NCI-H524 (cell line): ENCODE measurements around the gene KIZ.

Source experiments
- DNase-seq, 2 experiments: peaks; one replicate each; lab custom pipeline; 2025; lab: John Stamatoyannopoulos, UW

Gene KIZ

DNA sequence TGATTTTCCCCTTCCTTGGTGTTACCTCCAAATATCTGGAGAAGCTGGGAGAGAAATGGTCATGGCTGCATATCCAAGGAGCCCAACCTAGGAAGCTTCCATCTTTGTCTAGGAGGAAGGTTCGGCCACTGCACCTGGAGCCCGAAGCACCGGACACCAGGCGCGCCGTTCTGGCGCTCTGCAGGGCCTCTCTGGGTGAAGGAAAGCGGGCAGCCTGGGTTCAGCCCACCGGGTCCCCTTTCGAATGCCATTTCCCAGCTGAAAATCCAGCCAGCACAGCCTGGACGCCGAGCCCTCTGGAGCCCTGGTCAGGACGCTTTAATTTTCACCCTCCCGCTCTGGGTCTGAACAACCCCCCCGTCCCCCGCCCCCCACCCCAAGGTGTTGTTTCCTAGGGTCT lies 21.0 kb upstream of the KIZ start:
- DNase-seq = no peak

DNA sequence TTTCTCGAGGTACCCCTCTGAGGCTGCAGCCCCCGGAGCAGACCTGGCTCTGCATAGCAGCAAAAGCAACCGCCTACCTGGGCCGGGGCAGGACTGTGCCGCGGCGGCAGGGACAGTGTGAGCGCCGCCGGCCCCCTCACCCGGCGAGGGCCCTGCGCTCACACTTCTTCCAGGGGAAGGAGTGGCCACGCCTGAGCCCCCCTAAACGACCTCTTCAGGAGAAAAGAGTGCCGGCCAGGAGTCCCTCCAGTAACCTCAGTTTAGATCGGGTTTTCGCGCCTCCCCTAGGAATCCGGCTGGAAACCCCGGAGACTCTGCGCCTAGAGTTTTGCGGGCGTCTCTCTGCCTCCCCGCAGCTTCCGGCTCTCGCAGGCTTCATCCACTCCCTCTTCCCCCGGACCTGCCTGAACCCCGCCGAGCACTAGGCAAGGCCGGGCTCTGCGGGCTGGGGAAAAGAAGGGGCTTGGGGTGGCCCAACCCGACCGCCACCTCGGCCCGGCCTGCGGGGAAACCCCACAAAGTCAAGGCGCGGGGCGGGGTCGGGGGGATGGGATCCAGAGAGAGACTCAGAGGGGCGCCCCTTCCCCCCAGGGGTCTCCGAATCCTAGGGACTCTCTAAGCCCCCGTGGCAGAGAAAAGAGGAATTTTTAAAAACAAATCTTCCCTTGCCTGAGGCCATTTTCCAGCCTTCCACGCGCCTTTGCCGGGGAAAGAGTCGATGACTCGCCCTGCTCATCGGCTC lies 20.3 kb upstream of the KIZ start:
- peak; percentile 9 to 18 for DNase-seq

DNA sequence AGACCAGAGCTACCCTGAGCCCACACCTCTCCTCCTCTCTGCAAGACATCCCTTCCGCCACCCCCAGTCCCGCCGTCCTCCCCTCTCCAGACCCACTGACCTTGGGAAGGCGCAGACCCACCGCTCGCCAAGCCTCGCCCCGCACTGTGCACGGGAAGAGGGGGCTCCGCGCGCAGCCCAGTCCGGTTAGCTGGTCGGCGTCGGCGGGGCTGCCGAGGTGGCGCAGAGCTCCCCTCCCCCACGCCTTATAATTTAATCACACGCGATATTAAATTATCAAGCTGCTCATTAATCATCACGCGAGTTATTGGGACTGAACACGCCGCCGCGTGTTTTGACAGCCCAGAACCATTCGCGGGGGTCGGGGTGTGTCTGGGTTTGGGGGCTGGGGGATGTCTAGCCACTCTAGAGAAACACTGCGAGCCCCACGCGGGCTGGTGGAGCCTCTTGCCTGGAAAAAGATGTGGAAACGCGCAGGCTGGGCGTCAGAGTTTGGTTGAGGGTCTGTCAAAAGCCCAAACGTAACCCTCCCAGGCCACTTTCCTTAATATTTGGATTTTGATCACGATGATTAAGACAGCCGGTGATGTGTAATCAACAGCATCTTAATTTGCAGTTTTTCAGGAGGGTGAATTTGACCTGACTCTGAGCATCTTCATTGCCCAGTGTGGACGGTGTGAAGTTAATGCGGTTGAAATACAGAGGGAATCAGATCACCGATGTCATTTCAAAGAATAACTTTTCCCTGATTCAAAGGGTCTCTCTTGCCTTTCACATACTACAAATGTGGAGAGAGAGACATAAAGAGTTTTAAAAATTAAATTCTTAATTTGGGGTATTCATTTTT lies 19.5 kb upstream of the KIZ start, which contains the start of gene LINC00237:
Gene LINC00237, minus strand, starts transcription at position 188 of the 847 bp plus-strand sequence.
- DNase-seq = peak in 1 of 2 experiments; percentile 26

DNA sequence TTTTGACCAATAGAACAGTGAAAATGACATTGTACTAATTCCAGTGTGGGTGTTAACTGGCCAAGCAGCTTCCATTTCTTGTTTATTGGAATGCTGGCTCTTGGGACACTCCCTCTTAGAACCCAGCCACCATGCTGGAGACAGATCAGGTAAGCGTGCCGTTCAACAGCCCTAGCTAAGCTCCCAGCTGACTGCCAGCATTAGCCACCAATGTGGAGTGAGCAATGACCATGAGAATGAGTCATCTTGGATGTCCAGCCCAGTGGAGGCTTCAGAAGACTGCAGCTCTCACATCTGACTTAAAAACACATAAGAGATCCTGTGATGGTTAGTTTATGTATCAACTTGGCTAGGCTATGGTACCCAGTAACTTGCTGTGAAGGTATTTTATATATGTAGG lies 16.7 kb upstream of the KIZ start:
- DNase-seq = no peak

DNA sequence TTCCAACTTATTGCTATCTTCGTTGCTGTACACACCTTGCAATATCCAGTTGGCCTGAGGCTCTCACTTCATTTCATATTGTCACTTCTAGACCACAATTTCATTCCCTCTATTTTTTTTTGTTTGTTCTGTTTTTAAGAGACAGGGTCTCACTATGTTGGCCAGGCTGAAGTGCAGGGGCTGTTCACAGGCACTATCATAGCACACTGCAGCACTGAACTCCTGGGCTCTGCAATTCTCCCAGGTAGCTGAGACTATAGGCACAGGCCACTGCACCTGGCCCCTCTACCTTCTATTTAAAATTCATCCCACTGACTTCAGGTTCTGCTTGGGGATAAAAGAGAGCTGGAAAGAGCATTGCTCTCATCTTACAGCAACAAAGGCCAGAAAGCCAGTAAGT lies 15.1 kb upstream of the KIZ start:
- DNase-seq = no peak

DNA sequence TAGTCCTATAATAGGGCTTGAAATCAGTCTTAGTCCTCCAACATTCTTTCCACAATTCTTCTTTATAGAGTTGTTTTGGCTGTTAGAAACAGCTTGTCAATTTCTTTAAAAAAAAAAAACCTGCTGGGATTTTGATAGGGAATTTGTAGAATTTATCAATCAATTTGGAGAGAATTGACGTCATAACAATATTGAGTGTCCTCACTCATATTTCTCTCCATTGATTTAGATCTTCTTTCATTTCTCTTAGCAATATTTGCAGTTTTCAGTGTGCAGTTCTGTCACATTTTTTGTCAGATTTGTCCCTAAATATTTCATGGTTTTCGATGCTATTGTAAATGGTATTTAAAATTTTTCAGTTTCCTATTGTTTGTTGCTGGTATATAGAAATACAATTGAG lies 14.5 kb upstream of the KIZ start:
- no peak for DNase-seq

DNA sequence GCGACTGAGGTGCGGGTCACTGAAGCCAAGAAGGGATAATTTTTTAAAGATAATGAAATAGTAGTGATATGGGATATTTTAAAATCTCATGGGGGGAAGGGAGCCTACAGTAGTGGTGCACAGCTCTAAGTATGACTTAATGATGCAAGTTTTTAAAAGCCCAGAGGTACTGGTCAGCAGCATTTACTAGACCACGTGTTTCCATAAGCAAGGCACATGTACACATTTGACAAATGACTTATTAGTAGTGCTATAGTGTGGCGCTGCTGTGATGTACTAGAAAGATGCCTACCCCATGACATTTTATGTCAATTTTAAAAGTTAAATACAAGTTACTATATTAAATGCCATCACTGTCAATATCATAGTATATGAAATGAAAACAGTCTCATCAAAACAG lies 12.2 kb upstream of the KIZ start:
- no peak for DNase-seq

DNA sequence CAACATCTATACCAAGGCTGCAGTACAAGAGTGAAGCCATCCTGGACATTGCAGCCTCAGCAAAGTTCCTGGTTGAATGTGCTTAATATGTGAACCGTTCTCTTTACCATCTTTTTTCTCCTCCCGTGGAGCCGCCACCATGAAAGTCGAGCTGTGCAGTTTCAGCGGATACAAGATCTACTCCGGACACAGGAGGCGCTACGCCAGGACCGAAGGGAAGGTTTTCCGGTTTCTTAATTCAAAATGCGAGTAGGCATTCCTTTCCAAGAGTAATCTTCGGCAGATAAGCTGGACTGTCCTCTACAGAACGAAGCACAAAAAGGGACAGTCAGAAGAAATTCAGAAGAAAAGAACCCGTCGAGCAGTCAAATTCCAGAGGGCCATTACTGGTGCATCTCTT lies 11.3 kb upstream of the KIZ start:
- DNase-seq = no peak

DNA sequence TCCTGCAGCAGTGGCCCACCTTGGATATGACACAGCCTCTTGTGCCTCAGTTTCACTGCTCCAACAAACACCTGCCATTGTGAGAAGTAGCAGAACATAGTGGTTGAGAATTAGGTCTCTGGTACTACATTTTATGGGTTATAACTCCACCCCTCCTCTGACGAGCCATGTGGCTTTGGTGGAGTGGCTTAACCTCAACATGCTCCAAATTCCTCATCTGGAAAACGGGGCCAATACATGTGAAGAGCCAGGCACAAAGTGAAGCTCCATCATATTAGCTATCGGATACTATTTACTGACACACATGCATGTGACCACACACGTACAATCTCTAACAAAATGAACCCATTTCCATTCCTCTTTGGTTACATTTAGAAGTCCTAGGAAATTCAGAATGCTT lies 8.4 kb upstream of the KIZ start:
- DNase-seq = no peak

DNA sequence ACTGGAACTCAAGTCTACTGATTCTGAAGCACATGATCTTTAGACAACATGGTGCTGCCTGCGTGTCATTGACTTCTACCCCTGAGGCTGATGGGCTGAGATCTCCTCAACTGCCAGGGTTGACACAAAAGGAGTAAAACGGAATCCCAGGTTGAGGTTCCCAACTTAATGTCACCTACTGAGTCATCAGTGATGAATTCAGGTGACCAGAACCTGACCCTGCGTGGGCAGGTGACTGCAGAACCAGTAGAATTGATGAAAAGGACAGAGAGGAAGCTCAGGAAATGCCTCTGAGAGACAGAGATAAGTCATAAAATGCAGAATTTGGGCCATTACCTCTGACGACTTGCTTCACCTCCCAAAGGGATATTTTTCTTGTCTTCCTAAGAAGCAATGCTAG lies 7.7 kb upstream of the KIZ start:
- no peak for DNase-seq

DNA sequence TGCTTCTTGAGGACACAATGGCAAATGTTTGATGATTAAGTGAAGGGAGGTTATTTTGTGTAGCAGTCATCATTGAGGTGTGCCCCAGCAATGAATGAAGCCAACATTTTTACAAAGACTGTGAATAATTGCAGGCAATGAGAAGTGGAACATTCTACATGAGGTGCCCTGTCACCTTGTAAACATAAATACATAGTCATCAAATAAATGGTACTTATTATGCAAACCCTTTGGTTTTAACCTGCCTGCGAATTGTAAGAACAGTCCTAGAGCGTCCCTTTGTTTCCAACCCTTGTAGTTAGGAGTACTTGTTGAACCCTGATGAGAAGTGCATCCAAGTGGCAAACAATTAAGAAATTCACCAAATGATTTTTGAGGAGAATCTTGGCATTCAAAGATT lies 7.1 kb upstream of the KIZ start:
- no peak for DNase-seq

DNA sequence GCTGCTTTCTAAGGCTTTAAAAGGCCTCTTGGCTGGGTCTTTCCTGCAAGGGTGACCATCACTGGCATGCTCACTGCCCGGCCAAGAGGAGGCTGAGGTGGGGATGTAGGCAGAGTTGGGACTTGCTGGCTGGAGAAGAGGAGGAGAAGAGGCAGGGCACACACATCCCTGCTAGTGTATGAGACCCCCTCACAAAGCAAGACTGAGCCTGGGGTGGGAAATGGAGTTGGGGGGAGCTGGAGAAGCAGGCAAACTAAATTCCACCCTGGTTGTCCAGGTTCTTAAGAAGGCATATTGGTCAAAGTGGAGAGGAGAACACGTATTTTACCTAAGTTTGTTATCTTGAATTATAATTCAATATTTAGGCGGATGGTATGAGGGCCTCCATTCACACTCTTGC lies 1.7 kb upstream of the KIZ start:
- DNase-seq = no peak

DNA sequence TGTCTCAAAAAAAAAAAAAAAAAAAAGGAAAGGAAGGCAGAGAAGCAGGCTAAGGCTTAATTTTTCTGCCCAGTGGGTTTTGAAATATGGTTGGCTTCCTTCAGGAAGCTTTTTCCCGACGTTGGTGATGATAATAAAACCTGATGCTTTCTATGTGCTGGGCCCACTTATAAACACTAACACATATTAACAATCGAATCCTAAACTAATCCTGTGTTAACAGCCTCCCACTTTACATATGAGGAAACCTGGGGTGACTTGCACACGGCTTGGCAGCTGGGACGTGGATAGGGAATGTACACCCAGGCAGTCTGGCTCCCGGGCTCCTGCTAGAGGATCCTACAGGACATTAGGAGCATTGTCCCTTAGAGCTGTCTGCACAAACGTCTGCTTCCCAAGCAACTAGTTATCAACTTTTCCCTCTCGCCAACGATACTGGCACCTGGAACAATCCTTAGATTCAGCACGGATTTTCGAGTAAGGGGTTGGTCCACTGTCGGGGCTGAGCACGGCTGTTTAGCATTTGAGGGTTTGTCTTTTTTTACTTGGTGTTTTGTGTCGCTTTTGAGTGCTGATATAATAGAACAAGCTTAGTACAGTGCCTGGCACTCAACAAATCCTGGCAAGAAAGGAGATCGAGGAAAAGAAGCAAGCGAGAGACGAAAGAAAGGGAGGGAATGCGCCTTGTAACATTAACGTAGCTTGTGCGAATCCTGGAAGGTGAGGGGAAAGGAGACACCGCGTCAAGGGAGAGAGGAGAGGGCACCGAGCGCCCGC lies 622 bp upstream of the KIZ start:
- peak; percentile 54 to 84 for DNase-seq

DNA sequence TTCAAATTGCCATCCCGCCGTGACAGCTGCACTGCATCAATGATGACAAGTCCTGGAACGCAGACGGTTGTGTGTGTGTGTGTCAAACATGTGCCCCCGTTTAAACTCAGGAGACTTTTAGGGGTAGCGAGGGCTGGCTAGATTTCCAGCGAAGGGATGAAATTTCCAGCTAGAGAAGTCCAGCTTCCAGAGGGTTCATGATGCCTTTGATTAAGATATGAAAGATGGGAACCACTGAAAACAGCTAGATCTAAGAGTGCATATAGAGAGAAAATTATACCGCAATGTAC lies 644 bp downstream of the KIZ start:
- no peak for DNase-seq

DNA sequence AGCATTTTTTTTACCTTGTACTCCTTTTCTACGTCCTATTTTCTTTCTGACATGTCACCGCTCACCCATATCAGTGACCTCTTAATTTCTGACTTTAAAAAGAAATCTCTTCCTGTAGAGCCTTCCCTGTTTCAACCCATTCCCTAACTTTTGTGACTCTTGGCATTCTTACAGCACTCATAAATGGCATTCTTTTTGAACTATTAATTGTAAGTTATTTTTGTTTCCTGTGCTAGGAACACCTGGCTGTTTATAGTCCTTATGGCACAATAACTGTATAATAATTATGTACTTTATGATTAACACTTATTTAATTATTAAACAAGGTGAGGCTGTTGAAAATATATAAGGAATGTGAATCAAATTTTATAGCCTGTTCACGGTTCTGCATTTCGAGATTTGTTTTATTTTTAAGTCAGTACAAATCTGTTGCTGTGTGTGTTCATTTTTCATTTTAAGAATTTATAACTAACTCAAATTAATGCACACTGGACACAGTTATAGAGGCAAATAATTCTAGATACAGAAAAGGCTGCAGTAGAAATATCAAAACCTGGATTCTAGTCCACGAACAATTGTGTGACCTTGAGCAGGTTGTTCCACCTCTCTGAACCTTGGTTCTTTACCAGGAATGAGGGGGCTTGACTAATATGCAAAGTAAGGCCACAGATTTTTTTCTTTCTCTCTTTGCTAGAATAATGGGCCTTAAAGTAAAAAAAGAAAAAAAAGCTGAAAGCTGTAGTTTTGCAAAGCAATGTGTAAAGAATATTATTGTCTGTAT lies 1.5 kb downstream of the KIZ start:
- DNase-seq = no peak

DNA sequence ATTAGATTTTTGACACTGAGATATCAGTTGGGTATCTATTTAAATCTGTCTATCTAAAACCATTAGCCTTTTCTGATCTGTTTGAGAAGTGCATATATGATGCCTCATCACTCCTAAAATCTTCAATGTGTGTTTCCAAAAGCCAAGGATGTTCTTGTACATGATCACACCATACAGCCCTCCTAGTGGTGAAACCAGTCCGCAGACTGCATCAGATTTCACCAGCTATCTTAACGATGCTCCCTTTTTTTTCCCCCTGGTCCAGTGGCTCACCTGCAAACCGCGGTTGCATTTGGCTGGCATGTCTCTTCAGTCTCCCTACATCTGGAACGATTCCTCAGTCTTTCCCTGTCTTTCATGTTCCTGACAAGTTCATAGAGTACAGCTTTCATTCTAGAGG lies 4.0 kb downstream of the KIZ start:
- DNase-seq = no peak

DNA sequence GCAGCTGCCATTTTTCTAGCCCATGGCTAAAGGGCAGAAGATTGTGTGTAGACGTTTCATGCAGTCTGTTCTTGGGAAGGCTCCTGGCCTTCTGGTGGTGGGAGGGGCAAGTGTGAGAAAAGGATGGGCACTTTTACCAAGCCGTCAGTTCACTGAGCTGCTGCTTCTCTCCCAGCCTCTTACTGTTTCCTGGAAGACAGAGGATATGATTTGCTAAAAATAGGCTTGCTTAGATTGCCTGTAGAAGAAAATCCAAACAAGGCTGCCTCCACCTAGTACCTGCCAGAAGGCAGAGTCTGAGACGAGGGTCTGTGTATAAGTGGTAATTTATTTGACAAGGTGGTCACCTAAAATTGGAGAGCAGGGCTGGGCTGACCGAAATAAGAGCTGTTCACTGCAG lies 7.5 kb downstream of the KIZ start:
- DNase-seq = no peak

DNA sequence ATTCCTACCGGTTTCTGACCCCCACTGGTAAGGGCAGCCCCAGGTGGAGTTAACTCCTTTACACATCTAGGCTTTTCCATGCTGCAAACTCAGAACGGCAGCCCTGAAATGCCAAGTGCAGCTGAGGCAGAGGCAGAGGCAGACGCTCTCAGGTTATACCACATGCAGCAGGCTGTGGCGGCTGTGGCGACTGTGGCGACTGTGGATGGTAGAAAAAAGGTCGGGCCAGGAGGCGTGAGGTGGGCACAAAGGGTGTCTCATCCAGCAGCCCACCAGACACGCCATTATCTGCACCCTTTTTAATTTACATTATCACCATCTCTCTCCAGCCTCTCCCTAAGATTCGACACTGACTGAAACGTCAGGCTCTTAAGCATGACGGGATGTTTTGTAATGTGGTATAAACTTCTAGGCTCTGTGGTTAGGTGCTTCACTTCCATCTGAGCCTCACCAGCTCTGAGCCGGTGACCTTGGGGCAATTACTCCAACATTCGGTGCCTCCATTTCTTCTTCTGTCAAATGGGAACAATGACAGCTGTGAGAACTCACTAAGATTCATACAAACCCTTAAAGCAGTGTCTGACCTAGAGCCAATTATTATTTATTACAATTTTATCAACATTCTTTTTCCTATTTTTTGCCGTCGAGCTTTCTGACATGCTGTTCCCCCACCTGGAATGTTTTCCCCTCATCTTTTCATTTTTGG lies 8.2 kb downstream of the KIZ start:
- DNase-seq = no peak

DNA sequence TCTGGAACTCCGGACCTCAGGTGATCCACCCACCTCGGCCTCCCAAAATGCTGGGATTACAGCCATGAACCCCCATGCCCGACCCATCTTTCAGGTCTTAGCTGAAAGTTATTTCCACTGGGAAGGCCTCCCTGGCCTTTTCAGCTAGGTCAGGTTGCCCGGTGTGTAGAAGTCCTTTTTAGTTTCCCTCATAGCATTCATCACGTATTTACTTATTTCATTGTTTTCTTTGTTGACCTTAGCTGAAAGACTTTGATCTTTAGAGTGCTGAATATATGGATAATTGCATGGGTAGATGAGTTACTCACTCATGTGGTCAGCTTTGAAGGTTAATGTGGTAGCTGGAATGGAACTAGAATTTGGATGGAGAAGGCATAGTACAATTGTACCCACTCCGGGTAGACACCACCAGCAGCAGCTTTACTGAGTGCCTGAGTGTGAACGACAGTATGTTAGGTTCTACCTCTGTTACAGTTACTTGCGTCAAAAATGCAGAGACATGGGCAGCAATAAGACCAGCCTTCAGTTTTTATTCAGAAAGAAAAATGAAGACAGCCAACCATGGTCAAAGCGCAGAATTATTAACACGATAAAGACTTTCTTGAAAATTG lies 9.1 kb downstream of the KIZ start:
- no peak for DNase-seq

DNA sequence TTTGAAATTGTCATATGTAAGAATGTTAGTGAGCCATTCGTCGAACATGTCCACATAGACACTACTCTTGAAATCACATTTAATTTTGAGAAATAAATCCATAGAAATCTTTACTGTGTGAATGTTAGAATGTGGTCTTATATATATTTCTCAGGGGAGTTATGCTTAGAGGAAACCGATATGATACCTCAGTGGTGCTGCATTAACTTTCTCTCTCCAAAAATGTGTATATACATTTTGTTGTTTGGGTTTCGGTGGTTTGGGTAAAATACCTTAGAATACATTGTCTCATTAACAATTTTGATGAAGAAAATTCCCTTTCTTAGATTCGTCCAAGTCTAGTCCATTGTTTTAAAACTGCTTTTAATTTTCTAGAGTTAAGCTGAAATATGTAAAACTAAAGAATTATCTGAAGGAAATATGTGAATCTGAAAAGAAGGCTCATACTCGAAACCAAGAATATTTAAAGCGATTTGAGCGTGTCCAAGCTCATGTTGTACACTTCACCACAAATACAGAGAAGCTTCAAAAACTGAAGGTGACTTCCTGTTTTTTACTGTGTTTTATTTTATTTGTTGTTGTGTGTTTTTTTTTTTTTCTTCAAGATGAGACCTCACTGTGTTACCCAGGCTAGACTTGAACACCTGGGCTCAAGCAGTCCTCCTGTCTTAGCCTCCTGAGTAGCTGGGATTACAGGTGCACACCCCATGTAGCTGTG lies 10.3 kb downstream of the KIZ start:
- DNase-seq = no peak
